AG04450 (cell line): ENCODE data around the gene UBE2D2. TPM values are rescaled to one million over a fixed set of nuclear protein-coding genes. Genes with fewer than 3 reads are reported as not detected.
A peak's percentile ranks its signal among the peaks of the same experiment; 100 is the strongest.

Experiments
- CTCF ChIA-PET: fragments of 300-600, 350-600 bp; formaldehyde crosslinking; extraction: SDS; loops from one replicate; lab custom pipeline; 2022; ENCODE audit warnings: antibody characterized with exemption, inconsistent platforms; lab: Charles Lee
- POLR2A ChIA-PET: fragments of 350-600 bp; formaldehyde crosslinking; extraction: SDS; loops from one replicate; lab custom pipeline; 2021; ENCODE audit warnings: antibody characterized with exemption, inconsistent platforms; lab: Yijun Ruan, JAX
- DNase-seq: peaks from one replicate; pipeline ENCODE4 v3.0.0-alpha.2; 2011; ENCODE audit warnings: low read depth, low spot score
- H3K27ac ChIP-seq: one replicate; pipeline ENCODE4 v1.5.1; 2012; ENCODE audit warnings: low read depth, low read length, control low read depth
- H3K27me3 ChIP-seq: one replicate; pipeline ENCODE4 v1.6.0; 2012; ENCODE audit warnings: low read length; ENCODE audit not compliant: control insufficient read depth, insufficient read depth
- H3K4me3 ChIP-seq: 2 replicates; pipeline ENCODE4 v1.5.1; 2011; ENCODE audit warnings: mild to moderate bottlenecking, low read depth, low read length, control low read depth
- H3K9me3 ChIP-seq: 2 replicates; pipeline ENCODE4 v1.5.1; 2012; ENCODE audit warnings: low read length; ENCODE audit not compliant: control insufficient read depth, insufficient read depth
- polyA plus RNA-seq: library from polyadenylated mRNA; depleted of rRNA; stranded (reverse); fragments of >200 nt; gene quantifications from 2 replicates; pipeline ENCODE4 v1.2.3, GENCODE V29; 2011
- TF ChIP-seq, protein P1 (sequence below): IDR thresholded peaks from 2 replicates; pipeline ENCODE4 v1.5.1; 2011; ENCODE audit warnings: low read depth, low read length, control low read depth, inconsistent platforms

The UBE2D2 gene
- polyA plus RNA-seq, 1 experiment, result 60.9 TPM

DNA sequence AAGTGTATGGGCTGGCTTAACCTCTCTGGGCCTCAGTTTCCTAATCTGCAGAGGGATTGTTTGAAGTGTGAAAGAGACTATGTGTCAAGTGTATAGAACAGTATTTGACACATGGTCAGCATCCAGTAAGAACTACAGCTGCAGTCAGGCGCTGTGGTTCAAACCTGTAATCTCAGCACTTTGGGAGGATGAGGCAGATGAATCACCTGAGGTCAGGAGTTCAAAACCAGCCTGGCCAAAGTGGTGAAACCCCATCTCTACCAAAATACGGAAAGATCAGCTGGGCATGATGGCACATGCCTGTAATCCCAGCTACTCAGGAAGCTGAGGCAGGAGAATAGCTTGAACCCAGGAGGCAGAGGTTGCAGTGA lies 46.7 kb upstream of the UBE2D2 start:
- ChIA-PET CTCF (interaction anchor here (0.6 to 7.8 kb wide), 8 partner anchors 35 to 103 kb away, joined by 3 to 231 read pairs (median 3); no protein-coding TSS in a partner anchor), POLR2A (no interaction called here)
- TF ChIP-seq, protein P1, sequence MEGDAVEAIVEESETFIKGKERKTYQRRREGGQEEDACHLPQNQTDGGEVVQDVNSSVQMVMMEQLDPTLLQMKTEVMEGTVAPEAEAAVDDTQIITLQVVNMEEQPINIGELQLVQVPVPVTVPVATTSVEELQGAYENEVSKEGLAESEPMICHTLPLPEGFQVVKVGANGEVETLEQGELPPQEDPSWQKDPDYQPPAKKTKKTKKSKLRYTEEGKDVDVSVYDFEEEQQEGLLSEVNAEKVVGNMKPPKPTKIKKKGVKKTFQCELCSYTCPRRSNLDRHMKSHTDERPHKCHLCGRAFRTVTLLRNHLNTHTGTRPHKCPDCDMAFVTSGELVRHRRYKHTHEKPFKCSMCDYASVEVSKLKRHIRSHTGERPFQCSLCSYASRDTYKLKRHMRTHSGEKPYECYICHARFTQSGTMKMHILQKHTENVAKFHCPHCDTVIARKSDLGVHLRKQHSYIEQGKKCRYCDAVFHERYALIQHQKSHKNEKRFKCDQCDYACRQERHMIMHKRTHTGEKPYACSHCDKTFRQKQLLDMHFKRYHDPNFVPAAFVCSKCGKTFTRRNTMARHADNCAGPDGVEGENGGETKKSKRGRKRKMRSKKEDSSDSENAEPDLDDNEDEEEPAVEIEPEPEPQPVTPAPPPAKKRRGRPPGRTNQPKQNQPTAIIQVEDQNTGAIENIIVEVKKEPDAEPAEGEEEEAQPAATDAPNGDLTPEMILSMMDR, result no peak
- H3K27ac ChIP-seq, result no peak overlapping the region
- no peaks in the 10 kb centered on the region for H3K27me3 ChIP-seq
- H3K9me3 ChIP-seq, result no peaks in the 10 kb centered on the region
- DNase-seq, result no peak
- H3K4me3 ChIP-seq, result no peak overlapping the region

DNA sequence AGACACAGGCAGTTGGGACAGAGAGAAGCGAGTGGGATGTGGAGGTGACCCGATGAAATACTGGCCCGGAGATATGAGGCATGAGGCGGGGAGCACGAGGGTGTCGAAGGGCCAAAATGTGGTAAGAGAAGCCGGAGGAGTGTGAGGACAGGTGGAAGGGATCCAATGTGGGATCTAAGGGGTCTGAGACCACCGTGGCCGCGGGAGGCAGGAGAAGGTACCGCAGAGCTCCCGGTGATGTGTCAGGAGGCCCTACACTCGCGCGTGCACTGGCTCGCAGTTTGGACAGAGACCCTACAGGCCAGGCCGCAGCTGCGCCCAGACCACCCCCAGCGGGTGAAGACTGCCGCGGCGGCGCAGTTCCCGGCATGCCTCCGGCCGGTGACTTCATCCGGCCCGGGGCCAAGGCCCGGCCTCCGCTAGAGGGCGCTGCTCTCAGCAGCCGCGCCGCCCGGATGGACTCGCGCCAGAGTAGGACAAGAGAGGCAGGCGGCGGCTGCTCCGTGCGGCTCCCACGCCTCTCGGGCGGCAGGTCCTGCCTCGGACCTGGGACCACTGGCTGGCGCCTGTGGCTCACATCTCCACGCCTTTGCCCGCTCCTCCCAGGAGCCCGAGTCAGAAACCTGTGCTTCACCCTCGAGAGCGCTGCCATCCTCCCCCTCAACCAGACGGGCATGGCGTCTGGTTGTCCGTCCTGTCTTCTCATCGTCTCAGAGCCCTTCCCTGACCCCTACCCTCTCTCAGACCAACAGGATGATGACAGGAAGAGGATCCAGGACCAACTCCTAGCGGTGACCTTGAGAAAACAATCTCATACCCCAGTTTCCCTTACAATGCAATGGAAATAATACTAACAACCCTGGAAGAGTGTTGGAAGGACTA lies 43.2 kb upstream of the UBE2D2 start:
- Histone ChIP-seq H3K27me3 (no peaks in the 10 kb centered on the region), H3K27ac (peak overlapping the region; percentile 52), H3K9me3 (no peaks in the 10 kb centered on the region), H3K4me3 (peak overlapping the region; percentile 64)
- ChIA-PET CTCF (interaction anchor here (0.6 to 7.8 kb wide), 18 partner anchors 11 to 175 kb away, joined by 3 to 231 read pairs (median 3); partner anchors contain the start of gene STING1), POLR2A (interaction anchor here (1.0 to 1.6 kb wide), 4 partner anchors 43 to 247 kb away, joined by 3 to 4 read pairs (median 4); partner anchors contain the start of genes DNAJC18 and UBE2D2)
- TF ChIP-seq, protein P1, result peak; percentile 89
- peak; percentile 47 for DNase-seq

DNA sequence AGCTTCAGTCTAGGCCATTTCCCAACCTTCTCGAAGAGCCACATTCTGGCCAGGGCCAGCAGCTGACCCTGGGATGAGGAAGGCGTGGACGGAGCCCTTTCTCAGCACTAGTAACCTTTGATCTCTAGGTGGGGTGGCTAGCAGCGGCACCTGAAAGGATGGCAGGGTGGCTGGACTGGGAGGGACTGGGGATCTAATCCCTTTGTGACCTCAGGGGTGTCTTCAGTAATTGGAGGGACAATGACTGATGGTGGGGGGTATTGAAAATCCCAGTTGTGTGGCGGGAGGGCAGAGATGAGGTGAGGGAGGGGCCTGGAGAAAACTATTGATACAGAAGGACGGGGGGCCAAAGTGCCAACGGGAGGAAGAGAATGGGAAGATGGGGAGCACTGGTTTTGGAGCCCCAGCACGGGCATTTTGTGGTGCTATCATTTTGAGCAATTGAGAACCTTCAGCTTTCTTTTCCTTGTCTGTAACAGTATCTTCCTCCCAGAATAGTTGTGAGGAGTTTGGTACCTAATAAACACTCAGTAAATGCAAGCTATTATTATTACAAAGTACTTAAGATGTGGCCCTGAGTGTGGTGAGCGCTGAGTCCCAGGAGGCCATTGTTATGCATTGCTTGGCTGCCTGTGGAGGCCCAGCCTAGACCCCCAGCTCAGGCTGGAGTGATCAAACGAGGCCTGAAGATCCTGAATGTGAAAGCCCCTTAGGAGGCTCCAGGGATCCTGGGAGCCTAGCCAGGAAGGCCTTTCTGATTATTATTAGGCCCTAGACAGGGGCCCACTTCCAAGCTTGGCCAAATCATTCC lies 37.3 kb upstream of the UBE2D2 start:
- TF ChIP-seq, protein P1, result no peak
- POLR2A ChIA-PET, result no interaction called here
- no peaks in the 10 kb centered on the region for H3K9me3 ChIP-seq
- H3K4me3 ChIP-seq, result no peak overlapping the region
- no peaks in the 10 kb centered on the region for H3K27me3 ChIP-seq
- DNase-seq, result no peak
- no peak overlapping the region for H3K27ac ChIP-seq
- CTCF ChIA-PET, result no interaction called here

DNA sequence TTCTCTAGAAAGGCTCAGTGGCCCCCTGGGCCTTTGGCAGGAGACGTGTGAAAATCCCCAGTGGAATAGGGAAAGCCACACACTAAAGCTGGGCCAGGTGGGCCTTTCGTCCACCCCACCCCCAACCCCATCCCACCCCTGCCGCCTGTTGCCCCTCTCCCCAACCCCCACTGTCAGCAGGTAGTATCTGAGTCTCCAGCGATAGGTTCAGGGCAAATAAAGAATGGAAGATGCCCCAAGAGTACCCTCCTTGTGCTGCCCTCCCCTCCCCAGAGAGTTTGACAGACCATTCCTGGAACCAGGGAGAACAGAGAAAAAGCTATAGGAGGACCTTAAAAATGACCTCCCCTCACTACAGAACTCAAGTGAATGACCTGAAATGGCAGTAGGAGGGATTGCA lies 36.7 kb upstream of the UBE2D2 start:
- TF ChIP-seq, protein P1, result no peak
- no peak overlapping the region for H3K4me3 ChIP-seq
- peaks cover 2% of the 10 kb centered on the region for H3K27me3 ChIP-seq
- no peak for DNase-seq
- H3K27ac ChIP-seq, result no peak overlapping the region
- H3K9me3 ChIP-seq, result no peaks in the 10 kb centered on the region
- ChIA-PET CTCF (no interaction called here), POLR2A (no interaction called here)
